Measurements from ENCODE around the gene PITX2. TPM values are rescaled to one million over a fixed set of nuclear protein-coding genes. Genes with fewer than 3 reads are reported as not detected.

Gene PITX2
- total and polyA plus RNA-seq, 2 of the 8 experiments (the other 6 are each of a cell fraction or from before 2014, with no cell fraction given): 0.09 to 0.67 TPM

GRCh38 chr4:110621328-110621812 is 1.5 kb downstream of the PITX2 start:
- peak overlapping the region; percentile 45; the same call in 1 of the 2 replicates for H4K8ac ChIP-seq (ENCODE audit: extremely low read depth, insufficient read depth, low read length)
- no peak overlapping the region for H2AK5ac ChIP-seq (ENCODE audit: low read depth, low read length)
- no peaks in the 10 kb centered on the region for H3K79me1 ChIP-seq (ENCODE audit: low read depth, low read length)
- no peak overlapping the region for H2BK12ac ChIP-seq (ENCODE audit: low read depth, low read length)
- H3K9ac ChIP-seq (replicated peaks in 1 of 4; ENCODE audit: extremely low read depth in 1 of 4, low read depth in 3 of 4, low read length in 3 of 4): no peak overlapping the region
- no peaks in the 10 kb centered on the region for H3K9me3 ChIP-seq (ENCODE audit: insufficient read depth in 2 of 2, low read depth in 1 of 2, low read length in 1 of 2)
- CTCF ChIA-PET (ENCODE audit: partially characterized antibody): interaction anchor here (0.6 to 4.3 kb wide), 6 partner anchors 10 to 623 kb away, joined by 3 to 17 read pairs (median 4); no protein-coding TSS in a partner anchor
- POLR2A ChIA-PET (ENCODE audit: partially characterized antibody): interaction anchor here (0.7 to 1.5 kb wide), 5 partner anchors 9 to 19 kb away, joined by 3 to 5 read pairs (median 3); no protein-coding TSS in a partner anchor
- H3K36me3 ChIP-seq (ENCODE audit: control insufficient read depth in 2 of 4, insufficient read depth in 4 of 4, low read length in 3 of 4): peaks cover 0 to 5% (median 0%) of the 10 kb centered on the region in 4 experiments; a peak in 1 of 8 replicates
- DNase-seq (ENCODE audit: low read depth in 1 of 2, low spot score in 2 of 2) (no peak), FAIRE-seq (no peak)
- WGBS, 2 experiments (ENCODE audit: extremely low coverage in 1 of 2, insufficient coverage in 1 of 2, insufficient read length in 1 of 2, insufficient replicate concordance in 2 of 2, low coverage in 1 of 2, low lambda C conversion rate in 2 of 2, missing lambda C conversion rate in 1 of 2): 3% methylated on average over 32 of the region's 40 CpGs; no CpG with 5 or more reads in 1 of the 2 experiments
- H4K20me1 ChIP-seq (replicated peaks in 1 of 2; ENCODE audit: control insufficient read depth in 1 of 2, insufficient read depth in 2 of 2, low read length in 2 of 2): peaks cover 3 to 25% of the 10 kb centered on the region in 2 experiments
- H3K4ac ChIP-seq (replicated peaks; ENCODE audit: insufficient read length, low read depth, low read length): no peak overlapping the region
- H2AFZ ChIP-seq (ENCODE audit: low read length): no peak overlapping the region
- H3K4me1 ChIP-seq (replicated peaks in 1 of 4; ENCODE audit: control insufficient read depth in 3 of 4, insufficient read depth in 4 of 4, low read length in 3 of 4): peaks cover 5 to 32% (median 25%) of the 10 kb centered on the region in 4 experiments
- no peak overlapping the region for H4K5ac ChIP-seq (ENCODE audit: insufficient read length, low read depth, low read length)
- H2BK20ac ChIP-seq (ENCODE audit: low read length): no peak overlapping the region
- H4K91ac ChIP-seq (replicated peaks; ENCODE audit: insufficient read length, low read length): no peak overlapping the region
- H2BK120ac ChIP-seq (replicated peaks; ENCODE audit: low read depth, low read length): no peak overlapping the region
- no peak overlapping the region for H2BK5ac ChIP-seq (ENCODE audit: low read depth, low read length)
- no peak overlapping the region for H3K23ac ChIP-seq (ENCODE audit: insufficient read length)
- H2BK15ac ChIP-seq (ENCODE audit: low read length): no peak overlapping the region
- no peaks in the 10 kb centered on the region for H3K79me2 ChIP-seq (ENCODE audit: control insufficient read depth in 1 of 2, insufficient read depth in 2 of 2, low read length in 2 of 2)
- H3K23me2 ChIP-seq (ENCODE audit: low read depth, low read length): peaks cover 10% of the 10 kb centered on the region; the same call in 1 of the 2 replicates
- no peak overlapping the region for H3K14ac ChIP-seq (ENCODE audit: insufficient read length)
- peak overlapping the region; percentile 90 to 92 for H3K4me2 ChIP-seq (ENCODE audit: insufficient read depth in 1 of 2, low read depth in 2 of 2, low read length in 2 of 2)
- H3K4me3 ChIP-seq (ENCODE audit: extremely low read depth in 1 of 4, insufficient read depth in 2 of 4, low read depth in 3 of 4, low read length in 4 of 4): peak overlapping the region; percentile 14 to 53 (median 33); a peak in 7 of 8 replicates
- peaks cover 82 to 98% (median 92%) of the 10 kb centered on the region in 4 experiments for H3K27me3 ChIP-seq (replicated peaks in 1 of 4; ENCODE audit: control insufficient read depth in 3 of 4, extremely low read depth in 1 of 4, insufficient read depth in 3 of 4, low read length in 3 of 4)
- H3K56ac ChIP-seq (replicated peaks; ENCODE audit: insufficient read length, low read depth, low read length): no peak overlapping the region
- H3K18ac ChIP-seq (ENCODE audit: extremely low read depth, low read length): no peak overlapping the region
- no peak overlapping the region for H3K27ac ChIP-seq (ENCODE audit: low read depth, low read length)
- TF ChIP-seq BRCA1 (IDR thresholded peaks at IDR 0.05; ENCODE audit: low read depth, low read length) (no peak), SUZ12 (IDR thresholded peaks at IDR 0.05; ENCODE audit: low read length) (peak; percentile 79), POLR2AphosphoS5 (IDR thresholded peaks at IDR 0.05; ENCODE audit: low read depth, low read length) (no peak), CBX8 (IDR thresholded peaks at IDR 0.05; ENCODE audit: borderline replicate concordance, low read depth, low read length) (peak; percentile 73; the same call in 1 of the 2 replicates), CREB1 (IDR thresholded peaks at IDR 0.05) (no peak), BCL11A (IDR thresholded peaks at IDR 0.05; ENCODE audit: low read depth in 2 of 2, low read length in 2 of 2) (no peak), TCF12 (IDR thresholded peaks at IDR 0.05; ENCODE audit: low read depth, low read length) (no peak), SIX5 (IDR thresholded peaks at IDR 0.05; ENCODE audit: low read depth, low read length) (no peak), NRF1 (IDR thresholded peaks at IDR 0.05; ENCODE audit: low read depth, low read length) (no peak), RNF2 (IDR thresholded peaks at IDR 0.05; ENCODE audit: borderline replicate concordance, low read depth, low read length, missing control alignments, poor library complexity, severe bottlenecking) (peak; percentile 84), RBBP5 (IDR thresholded peaks at IDR 0.05; ENCODE audit: borderline replicate concordance, low read depth, low read length) (peak; percentile 20; the same call in 1 of the 2 replicates), RFX5 (IDR thresholded peaks at IDR 0.05; ENCODE audit: borderline replicate concordance, low read depth, low read length) (no peak), EZH2 (IDR thresholded peaks at IDR 0.05; ENCODE audit: low read depth, low read length, severe bottlenecking) (peak; percentile 80), CBX5 (IDR thresholded peaks at IDR 0.05; ENCODE audit: low read depth, low read length) (no peak)
